AG04450 (cell line): ENCODE measurements around the gene STRBP. TPM values are rescaled to one million over a fixed set of nuclear protein-coding genes. Genes with fewer than 3 reads are reported as not detected.

Source experiments
- CTCF ChIA-PET: fragments of 300-600, 350-600 bp; formaldehyde crosslinking; extraction: SDS; loops from one replicate; lab custom pipeline; 2022; ENCODE audit warnings: antibody characterized with exemption, inconsistent platforms; lab: Charles Lee
- POLR2A ChIA-PET: fragments of 350-600 bp; formaldehyde crosslinking; extraction: SDS; loops from one replicate; lab custom pipeline; 2021; ENCODE audit warnings: antibody characterized with exemption, inconsistent platforms; lab: Yijun Ruan, JAX
- DNase-seq: peaks from one replicate; pipeline ENCODE4 v3.0.0-alpha.2; 2011; ENCODE audit warnings: low read depth, low spot score
- H3K27ac ChIP-seq: one replicate; pipeline ENCODE4 v1.5.1; 2012; ENCODE audit warnings: low read depth, low read length, control low read depth
- H3K27me3 ChIP-seq: one replicate; pipeline ENCODE4 v1.6.0; 2012; ENCODE audit warnings: low read length; ENCODE audit not compliant: control insufficient read depth, insufficient read depth
- H3K4me3 ChIP-seq: 2 replicates; pipeline ENCODE4 v1.5.1; 2011; ENCODE audit warnings: mild to moderate bottlenecking, low read depth, low read length, control low read depth
- H3K9me3 ChIP-seq: 2 replicates; pipeline ENCODE4 v1.5.1; 2012; ENCODE audit warnings: low read length; ENCODE audit not compliant: control insufficient read depth, insufficient read depth
- polyA plus RNA-seq: library from polyadenylated mRNA; depleted of rRNA; stranded (reverse); fragments of >200 nt; gene quantifications from 2 replicates; pipeline ENCODE4 v1.2.3, GENCODE V29; 2011
- TF ChIP-seq, protein P1 (sequence below): IDR thresholded peaks from 2 replicates; pipeline ENCODE4 v1.5.1; 2011; ENCODE audit warnings: low read depth, low read length, control low read depth, inconsistent platforms

The STRBP gene
- polyA plus RNA-seq, 1 experiment, result 6.3 TPM

DNA sequence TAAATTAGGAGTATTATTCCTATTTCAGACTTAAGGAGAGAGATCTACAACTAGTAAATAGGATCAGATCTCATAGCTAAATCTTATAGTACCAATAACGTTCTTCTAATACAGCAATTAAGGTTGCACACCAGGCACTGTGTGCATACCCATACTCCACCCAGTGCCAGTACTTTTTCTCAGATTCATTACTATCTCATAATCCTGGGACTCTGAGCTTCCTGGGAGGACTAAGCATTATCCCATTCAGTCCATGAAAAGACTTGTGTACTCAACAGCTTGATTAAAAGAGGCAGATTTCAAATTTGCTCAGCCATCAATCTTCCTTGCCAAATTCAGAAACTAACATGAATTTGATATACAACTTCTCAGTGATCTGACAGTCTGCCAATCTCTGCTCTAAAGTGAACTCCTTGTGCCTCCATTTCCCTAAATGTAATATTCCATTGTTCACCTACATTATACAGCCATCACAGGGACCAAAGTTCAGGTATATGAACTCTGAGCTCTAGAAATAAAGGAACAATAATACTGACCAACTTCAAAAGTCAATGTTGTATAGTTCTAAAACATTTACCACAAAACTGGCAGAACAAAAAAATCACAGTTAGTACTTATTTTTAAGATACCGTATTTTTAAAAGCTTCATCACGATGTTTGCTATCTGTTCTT is 7.2 kb downstream of the STRBP start:
- CTCF ChIA-PET, result interaction anchor here (0.8 to 2.0 kb wide), 2 partner anchors 9 to 88 kb away, joined by 3 to 4 read pairs; no protein-coding TSS in a partner anchor

DNA sequence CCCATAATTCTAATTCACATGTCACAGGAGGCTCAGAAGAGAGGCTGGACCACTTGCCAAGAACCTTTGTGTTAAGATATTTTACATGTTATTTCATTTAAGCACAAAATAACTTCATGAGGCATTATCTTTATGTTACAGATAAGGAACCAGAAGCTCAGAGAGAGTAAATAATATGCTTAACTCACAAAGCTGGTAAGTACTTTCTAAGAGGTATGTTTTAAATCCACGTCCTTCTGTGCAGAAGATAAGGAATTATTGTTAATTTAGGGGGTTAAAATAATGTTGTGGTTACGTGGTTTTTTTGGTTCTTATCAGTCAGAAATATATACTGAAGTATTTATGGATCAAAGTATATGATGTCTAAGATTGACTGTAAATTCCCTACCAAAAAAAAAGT is 8.0 kb downstream of the STRBP start:
- TF ChIP-seq, protein P1, sequence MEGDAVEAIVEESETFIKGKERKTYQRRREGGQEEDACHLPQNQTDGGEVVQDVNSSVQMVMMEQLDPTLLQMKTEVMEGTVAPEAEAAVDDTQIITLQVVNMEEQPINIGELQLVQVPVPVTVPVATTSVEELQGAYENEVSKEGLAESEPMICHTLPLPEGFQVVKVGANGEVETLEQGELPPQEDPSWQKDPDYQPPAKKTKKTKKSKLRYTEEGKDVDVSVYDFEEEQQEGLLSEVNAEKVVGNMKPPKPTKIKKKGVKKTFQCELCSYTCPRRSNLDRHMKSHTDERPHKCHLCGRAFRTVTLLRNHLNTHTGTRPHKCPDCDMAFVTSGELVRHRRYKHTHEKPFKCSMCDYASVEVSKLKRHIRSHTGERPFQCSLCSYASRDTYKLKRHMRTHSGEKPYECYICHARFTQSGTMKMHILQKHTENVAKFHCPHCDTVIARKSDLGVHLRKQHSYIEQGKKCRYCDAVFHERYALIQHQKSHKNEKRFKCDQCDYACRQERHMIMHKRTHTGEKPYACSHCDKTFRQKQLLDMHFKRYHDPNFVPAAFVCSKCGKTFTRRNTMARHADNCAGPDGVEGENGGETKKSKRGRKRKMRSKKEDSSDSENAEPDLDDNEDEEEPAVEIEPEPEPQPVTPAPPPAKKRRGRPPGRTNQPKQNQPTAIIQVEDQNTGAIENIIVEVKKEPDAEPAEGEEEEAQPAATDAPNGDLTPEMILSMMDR, result no peak
- DNase-seq, result no peak
- no peaks in the 10 kb centered on the region for H3K27me3 ChIP-seq
- no peak overlapping the region for H3K27ac ChIP-seq
- POLR2A ChIA-PET, result no interaction called here
- H3K4me3 ChIP-seq, result no peak overlapping the region
- CTCF ChIA-PET, result interaction anchor here (2.0 kb wide), 1 partner anchor 9 kb away, joined by 4 read pairs; no protein-coding TSS in a partner anchor
- no peaks in the 10 kb centered on the region for H3K9me3 ChIP-seq

More for the DNA sequence above, 7.2 kb downstream of the STRBP start:
- Histone ChIP-seq H3K27ac (no peak overlapping the region), H3K27me3 (peaks cover 5% of the 10 kb centered on the region), H3K9me3 (no peaks in the 10 kb centered on the region), H3K4me3 (no peak overlapping the region)
- POLR2A ChIA-PET, result no interaction called here
- no peak for DNase-seq
- TF ChIP-seq, protein P1, result no peak

DNA sequence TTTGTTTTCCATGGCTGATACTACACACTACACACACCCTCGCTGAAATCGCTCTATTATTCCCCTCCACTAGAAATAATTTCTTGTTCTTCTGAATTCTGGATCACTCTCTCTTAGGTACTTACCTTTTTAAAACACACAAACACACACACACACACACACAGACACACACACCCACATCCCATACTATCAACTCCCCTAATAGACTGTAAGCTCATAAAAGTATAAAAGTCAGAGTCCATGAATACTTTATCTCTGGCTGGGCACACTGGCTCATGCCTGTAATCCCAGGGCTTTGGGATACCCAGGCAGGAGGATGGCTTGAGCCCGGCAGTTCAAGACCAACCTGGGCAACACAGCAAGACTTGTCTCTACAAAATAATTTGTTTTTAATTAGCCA is 11.1 kb downstream of the STRBP start:
- Histone ChIP-seq H3K4me3 (no peak overlapping the region), H3K27me3 (no peaks in the 10 kb centered on the region), H3K9me3 (no peaks in the 10 kb centered on the region), H3K27ac (no peak overlapping the region)
- POLR2A ChIA-PET, result no interaction called here
- no peak for DNase-seq
- CTCF ChIA-PET, result no interaction called here
- TF ChIP-seq, protein P1, result no peak

DNA sequence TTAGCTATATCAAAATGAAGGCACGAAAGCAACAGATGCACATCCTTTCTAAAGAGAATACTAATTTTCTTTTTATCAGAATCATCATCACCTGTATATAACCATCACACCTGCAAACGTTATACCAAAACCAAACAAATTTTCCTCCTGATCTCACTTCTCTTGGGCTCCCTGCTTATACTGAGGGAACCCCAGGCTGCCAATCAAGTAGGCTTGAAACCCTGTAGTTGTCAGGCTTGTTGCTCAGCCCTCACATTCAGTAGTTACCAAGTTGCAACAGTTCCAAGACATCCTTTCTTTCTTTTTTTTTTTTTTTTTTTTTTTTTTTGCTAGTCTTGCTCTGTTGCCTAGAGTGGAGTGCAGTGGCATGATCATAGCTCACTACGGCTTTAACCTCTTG is 12.7 kb downstream of the STRBP start:
- CTCF ChIA-PET, result interaction anchor here (0.6 kb wide), 1 partner anchor 74 kb away, joined by 5 read pairs; no protein-coding TSS in a partner anchor
- POLR2A ChIA-PET, result no interaction called here
- H3K27ac ChIP-seq, result no peak overlapping the region
- no peaks in the 10 kb centered on the region for H3K27me3 ChIP-seq
- no peak for DNase-seq
- no peaks in the 10 kb centered on the region for H3K9me3 ChIP-seq
- TF ChIP-seq, protein P1, result no peak
- H3K4me3 ChIP-seq, result no peak overlapping the region

DNA sequence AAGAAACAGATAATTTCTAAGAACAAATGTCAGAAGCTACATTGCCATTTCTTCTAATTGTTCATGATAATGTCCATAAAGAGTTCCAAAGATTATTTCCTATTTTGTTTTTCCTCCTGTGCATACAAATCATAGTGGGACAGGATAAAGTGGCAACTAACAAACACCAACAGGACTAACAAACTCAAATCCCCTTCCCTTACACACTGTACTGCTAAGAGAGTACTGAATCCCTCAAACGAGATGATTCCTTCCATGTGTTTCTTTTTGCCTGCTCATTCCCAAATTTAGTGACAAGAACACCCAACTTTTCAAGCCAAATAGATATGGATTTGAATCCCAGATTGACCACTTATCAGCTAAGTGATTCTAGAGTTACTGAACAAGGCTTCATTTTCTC is 15.2 kb downstream of the STRBP start:
- TF ChIP-seq, protein P1, result no peak
- Histone ChIP-seq H3K27ac (no peak overlapping the region), H3K4me3 (no peak overlapping the region), H3K27me3 (no peaks in the 10 kb centered on the region), H3K9me3 (no peaks in the 10 kb centered on the region)
- ChIA-PET CTCF (no interaction called here), POLR2A (no interaction called here)
- DNase-seq, result no peak
